Left lung (tissue), 10 donors: ENCODE data around the gene MUSK. TPM values are rescaled to one million over a fixed set of nuclear protein-coding genes. Genes with fewer than 3 reads are reported as not detected.

ENCODE experiments used
- ATAC-seq: fragments of 200-7000 bp; cut with Tn5 transposase; one replicate; pipeline ENCODE4 v1.9.1; 2020; ENCODE audit warnings: moderate library complexity
- DNase-seq, 4 donors: peaks; one replicate each; pipeline ENCODE4 v3.0.0-alpha.2; 2013 to 2020
- H3K27ac ChIP-seq, 2 donors: fragments of 200-600 bp; sonication (generic) in 1 of 2; one replicate each; pipeline versions ENCODE4 v1.5.0 to v1.8.0; 2020 to 2021
- H3K27me3 ChIP-seq, 2 donors: fragments of 200-600 bp; sonication (generic) in 1 of 2; one replicate each; pipeline versions ENCODE4 v1.5.0 to v1.8.0; 2020 to 2021
- H3K36me3 ChIP-seq, 2 donors: fragments of 200-600 bp; sonication (generic) in 1 of 2; one replicate each; pipeline versions ENCODE4 v1.5.0 to v1.8.0; 2020 to 2021
- H3K4me1 ChIP-seq, 2 donors: fragments of 200-600 bp; one replicate each; pipeline ENCODE4 v1.8.0; 2021
- H3K4me3 ChIP-seq, 2 donors: fragments of 200-600 bp; sonication (generic) in 1 of 2; one replicate each; pipeline versions ENCODE4 v1.5.0 to v1.8.0; 2020 to 2021; ENCODE audit warnings: mild to moderate bottlenecking in 1 of 2
- H3K9me3 ChIP-seq, 2 donors: fragments of 200-600 bp; sonication (generic) in 1 of 2; one replicate each; pipeline versions ENCODE4 v1.5.0 to v1.8.0; 2020 to 2021
- CTCF ChIP-seq, 2 donors: fragments of 200-600 bp; sonication (generic) in 1 of 2; IDR thresholded peaks; one replicate each; pipeline versions ENCODE4 v1.5.0 to v1.8.0; 2021; ENCODE audit warnings: antibody characterized with exemption in 2 of 2
- intact Hi-C, 2 donors: fragments of 100-400 bp; cut with DNase I; formaldehyde crosslinking; loops; one replicate each; pipeline versions ENCODE4 v1.11.2 to v1.14.2; 2022
- polyA plus RNA-seq, 6 donors: library from polyadenylated mRNA; unstranded; fragments of 120-200 nt; gene quantifications; one replicate each; pipeline ENCODE4 v1.2.1, GENCODE V29; 2013; ENCODE audit not compliant: insufficient read length in 6 of 6
- total RNA-seq, 2 donors: library from RNA; stranded (reverse); fragmentation: NEBNext Ultra II Directional; extraction: Animal tissue kit (Norgen Biotek cat#: 25700); gene quantifications; one replicate each; pipeline ENCODE4 v1.2.1, GENCODE V29; 2021
- donor health status: DM: no; HTN: yes; CAD: no.
- donor health status: DM: no; HTN: no; CAD: no.

Gene MUSK
- total and polyA plus RNA-seq, 8 donors, result 0.33 to 1.1 (median 0.73) TPM

- Histone ChIP-seq H3K27ac (peak overlapping the region in 1 of 2 donors; percentile 29), H3K4me1 (no peaks in the 10 kb centered on the region), H3K9me3 (no peaks in the 10 kb centered on the region), H3K36me3 (no peaks in the 10 kb centered on the region), H3K4me3 (no peak overlapping the region), H3K27me3 (no peaks in the 10 kb centered on the region)
- ATAC-seq (peak; percentile 54), DNase-seq (peak in 1 of 4 donors; percentile 35)
- intact Hi-C loops, result no loop called here
- no peak for TF ChIP-seq CTCF (IDR thresholded peaks at IDR 0.05)
Observed at GRCh38 chr9:110802416-110803035, 133.9 kb downstream of the MUSK start.

DNA sequence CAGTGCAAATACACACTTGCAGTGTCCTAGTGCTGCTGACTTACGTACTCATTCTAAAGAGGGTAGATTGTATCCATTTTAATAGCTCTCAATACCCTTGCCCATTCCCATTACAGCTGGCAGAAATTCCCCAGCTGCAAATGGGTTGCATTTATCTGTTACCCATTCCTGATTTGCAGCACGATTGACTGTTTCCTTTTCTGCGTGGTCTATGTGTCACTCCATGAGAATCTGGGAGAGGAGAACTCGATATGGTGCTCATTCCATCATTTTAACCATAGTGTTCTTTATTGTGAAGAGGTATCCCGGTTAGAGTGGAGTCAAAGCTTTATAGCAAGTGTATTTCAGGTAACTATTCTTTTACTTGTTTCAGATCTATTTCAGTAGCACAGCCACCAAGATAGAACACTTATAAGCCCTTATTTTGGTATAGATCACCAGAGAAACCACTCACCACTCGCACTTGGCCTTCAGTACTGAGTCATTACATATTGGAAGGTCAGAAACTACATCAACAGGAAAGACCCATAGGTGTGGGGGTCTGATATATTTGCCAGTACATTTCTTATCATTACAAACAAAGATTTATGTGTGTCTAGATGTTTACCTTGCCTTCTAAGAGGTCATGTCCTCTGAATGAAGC lies 139.5 kb downstream of the MUSK start:
- H3K27ac ChIP-seq, result no peak overlapping the region
- H3K4me1 ChIP-seq, result no peaks in the 10 kb centered on the region
- no peak for DNase-seq
- TF ChIP-seq CTCF (IDR thresholded peaks at IDR 0.05), result no peak
- H3K4me3 ChIP-seq, result no peak overlapping the region
- no peaks in the 10 kb centered on the region for H3K27me3 ChIP-seq
- no peak for ATAC-seq
- no peaks in the 10 kb centered on the region for H3K36me3 ChIP-seq
- H3K9me3 ChIP-seq, result no peaks in the 10 kb centered on the region
- intact Hi-C loops, result no loop called here

DNA sequence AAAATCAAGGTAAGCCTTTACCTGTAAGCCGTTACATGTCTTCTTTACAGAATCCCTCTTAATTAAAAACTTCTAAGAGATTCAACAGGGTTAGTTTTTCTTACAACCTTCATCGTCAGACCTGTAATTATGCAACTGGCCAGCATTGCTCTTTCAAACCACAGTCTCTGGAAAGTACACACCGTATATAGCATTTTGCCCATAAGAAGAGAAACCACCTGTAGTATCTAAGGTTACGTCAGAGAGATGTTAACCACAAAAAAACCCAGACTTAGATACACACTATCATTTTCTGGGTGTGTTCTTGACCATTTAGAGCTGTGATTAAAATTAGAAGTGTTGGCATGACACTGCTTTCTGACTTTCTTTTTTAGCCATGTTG lies 140.0 kb downstream of the MUSK start:
- no peaks in the 10 kb centered on the region for H3K9me3 ChIP-seq
- no peaks in the 10 kb centered on the region for H3K27me3 ChIP-seq
- no peak overlapping the region for H3K27ac ChIP-seq
- ATAC-seq (no peak), DNase-seq (no peak)
- TF ChIP-seq CTCF (IDR thresholded peaks at IDR 0.05), result no peak
- no peaks in the 10 kb centered on the region for H3K36me3 ChIP-seq
- intact Hi-C loops, result no loop called here
- no peak overlapping the region for H3K4me3 ChIP-seq
- no peaks in the 10 kb centered on the region for H3K4me1 ChIP-seq

- Histone ChIP-seq H3K36me3 (no peaks in the 10 kb centered on the region), H3K4me3 (no peak overlapping the region), H3K27me3 (no peaks in the 10 kb centered on the region), H3K27ac (no peak overlapping the region), H3K9me3 (no peaks in the 10 kb centered on the region), H3K4me1 (no peaks in the 10 kb centered on the region)
- intact Hi-C loops, result no loop called here
- ATAC-seq, result no peak
- DNase-seq, result no peak
- no peak for TF ChIP-seq CTCF (IDR thresholded peaks at IDR 0.05)
Observed at GRCh38 chr9:110809038-110809595, 140.5 kb downstream of the MUSK start.

- intact Hi-C loops, result no loop called here
- ATAC-seq (no peak), DNase-seq (peak in 1 of 4 donors; percentile 38)
- no peak for TF ChIP-seq CTCF (IDR thresholded peaks at IDR 0.05)
- no peak overlapping the region for H3K4me3 ChIP-seq
- no peaks in the 10 kb centered on the region for H3K27me3 ChIP-seq
- no peak overlapping the region for H3K27ac ChIP-seq
- H3K9me3 ChIP-seq, result no peaks in the 10 kb centered on the region
- H3K4me1 ChIP-seq, result no peaks in the 10 kb centered on the region
- H3K36me3 ChIP-seq, result no peaks in the 10 kb centered on the region
Observed at GRCh38 chr9:110810262-110810976, 141.8 kb downstream of the MUSK start.
